Measurements from ENCODE around the gene AKT2.

GRCh38 chr19:40249781-40250180 lies 35.4 kb downstream of the AKT2 start:
- no peak for TF ChIP-seq CTCF (IDR thresholded peaks at IDR 0.05)
- no peak for TF ChIP-seq POLR2A (IDR thresholded peaks at IDR 0.05)
- TF ChIP-seq POLR2AphosphoS5 (IDR thresholded peaks at IDR 0.05): no peak
- TF ChIP-seq EP300 (IDR thresholded peaks at IDR 0.05): no peak
